IMR-90 (cell line): Measurements from ENCODE around the gene PDK3. TPM values are rescaled to one million over a fixed set of nuclear protein-coding genes. Genes with fewer than 3 reads are reported as not detected.

ENCODE experiments used
- ATAC-seq: fragments of 200-7000 bp; cut with Tn5 transposase; 2 replicates; pipeline ENCODE4 v1.9.1; 2020; ENCODE audit warnings: low read depth, mild to moderate bottlenecking, moderate library complexity
- BruUV-seq: library from RNA; stranded (reverse); fragments of 400-500 nt; replicated peaks from 2 replicates; lab custom pipeline; 2021; lab: Mats Ljungman, UMichigan
- CTCF ChIA-PET: fragments of 300-600 bp; formaldehyde crosslinking; extraction: SDS; loops from one replicate; lab custom pipeline; 2021; ENCODE audit warnings: antibody characterized with exemption; lab: Yijun Ruan, JAX
- POLR2A ChIA-PET: fragments of 300-600 bp; sonication (Branson Sonifier 250); formaldehyde crosslinking; loops from one replicate; lab custom pipeline; 2022; ENCODE audit warnings: antibody characterized with exemption; ENCODE audit not compliant: unreplicated experiment; lab: Charles Lee
- DNase-seq: peaks from one replicate; pipeline ENCODE4 v3.0.0; 2013
- H2AFZ ChIP-seq: replicated peaks from 2 replicates; pipeline ENCODE3; 2013; ENCODE audit warnings: low read length, mild to moderate bottlenecking; ENCODE audit not compliant: poor library complexity
- H2AK5ac ChIP-seq: 2 replicates; pipeline ENCODE4 v1.6.1; 2013; ENCODE audit warnings: low read depth, low read length, inconsistent platforms
- H2AK9ac ChIP-seq: replicated peaks from 2 replicates; pipeline ENCODE3; 2013; ENCODE audit warnings: mild to moderate bottlenecking, low read depth, low read length, moderate library complexity; ENCODE audit not compliant: poor library complexity
- H2BK120ac ChIP-seq: 2 replicates; pipeline ENCODE4 v1.6.1; 2013; ENCODE audit warnings: low read depth, low read length, inconsistent platforms
- H2BK15ac ChIP-seq: 3 replicates; pipeline ENCODE4 v1.6.1; 2013; ENCODE audit warnings: low read depth, low read length, inconsistent platforms
- H2BK20ac ChIP-seq: 2 replicates; pipeline ENCODE4 v1.6.1; 2013; ENCODE audit warnings: low read depth, mild to moderate bottlenecking, inconsistent platforms, low read length, moderate library complexity
- H2BK5ac ChIP-seq: 2 replicates; pipeline ENCODE4 v1.6.1; 2013; ENCODE audit warnings: mild to moderate bottlenecking, low read depth, low read length, inconsistent platforms; ENCODE audit not compliant: poor library complexity, severe bottlenecking
- H3K14ac ChIP-seq: replicated peaks from 2 replicates; pipeline ENCODE4 v1.6.1; 2013; ENCODE audit warnings: low read depth, low read length, inconsistent platforms
- H3K18ac ChIP-seq: 2 replicates; pipeline ENCODE4 v1.6.1; 2013; ENCODE audit warnings: low read depth, low read length, control low read depth
- H3K23ac ChIP-seq: 2 replicates; pipeline ENCODE4 v1.6.1; 2013; ENCODE audit warnings: low read depth, low read length, inconsistent platforms
- H3K27ac ChIP-seq: 2 replicates; pipeline ENCODE4 v1.5.1; 2013; ENCODE audit warnings: mild to moderate bottlenecking, control low read depth, low read length; ENCODE audit not compliant: insufficient read depth
- H3K27me3 ChIP-seq: 2 replicates; pipeline ENCODE4 v1.6.1; 2013; ENCODE audit warnings: low read length; ENCODE audit not compliant: control insufficient read depth, insufficient read depth
- H3K36me3 ChIP-seq: 2 replicates; pipeline ENCODE4 v1.6.1; 2013; ENCODE audit warnings: low read length, mixed read lengths; ENCODE audit not compliant: control insufficient read depth, insufficient read depth
- H3K4ac ChIP-seq: 2 replicates; pipeline ENCODE4 v1.6.1; 2013; ENCODE audit warnings: low read depth, low read length, inconsistent platforms
- H3K4me1 ChIP-seq: 2 replicates; pipeline ENCODE4 v1.6.1; 2013; ENCODE audit warnings: low read length, mixed read lengths; ENCODE audit not compliant: control insufficient read depth, insufficient read depth
- H3K4me2 ChIP-seq: 2 replicates; pipeline ENCODE4 v1.6.1; 2013; ENCODE audit warnings: low read depth, mild to moderate bottlenecking, control low read depth, low read length, moderate library complexity
- H3K4me3 ChIP-seq: 2 replicates; pipeline ENCODE4 v1.5.1; 2013; ENCODE audit warnings: low read depth, mild to moderate bottlenecking, control low read depth, low read length, moderate library complexity; ENCODE audit not compliant: insufficient read depth
- H3K56ac ChIP-seq: 2 replicates; pipeline ENCODE4 v1.6.1; 2013; ENCODE audit warnings: low read length, inconsistent platforms; ENCODE audit not compliant: insufficient read depth; ENCODE audit errors: extremely low read depth
- H3K79me1 ChIP-seq, 2 experiments: 2 replicates each; pipeline ENCODE4 v1.6.1; 2013; ENCODE audit warnings: low read length in 2 of 2, inconsistent platforms in 1 of 2, low read depth in 1 of 2
- H3K9ac ChIP-seq: 2 replicates; pipeline ENCODE4 v1.6.1; 2013; ENCODE audit warnings: low read depth, low read length, control low read depth
- H3K9me1 ChIP-seq: 2 replicates; pipeline ENCODE4 v1.6.1; 2013; ENCODE audit warnings: low read length, inconsistent platforms; ENCODE audit not compliant: insufficient read depth
- H3K9me3 ChIP-seq: 2 replicates; pipeline ENCODE4 v1.6.1; 2013; ENCODE audit warnings: low read length; ENCODE audit not compliant: control insufficient read depth, insufficient read depth
- H4K20me1 ChIP-seq: 2 replicates; pipeline ENCODE4 v1.6.1; 2013; ENCODE audit warnings: low read length, inconsistent platforms; ENCODE audit not compliant: insufficient read depth
- H4K5ac ChIP-seq: 2 replicates; pipeline ENCODE4 v1.6.1; 2013; ENCODE audit warnings: mild to moderate bottlenecking, low read depth, low read length, control low read depth
- H4K8ac ChIP-seq, 2 experiments: 2 replicates each; pipeline ENCODE4 v1.6.1; 2013; ENCODE audit warnings: low read depth in 2 of 2, low read length in 2 of 2, control low read depth in 1 of 2, inconsistent platforms in 1 of 2
- H4K91ac ChIP-seq: 2 replicates; pipeline ENCODE4 v1.6.1; 2013; ENCODE audit warnings: low read depth, low read length, inconsistent platforms; ENCODE audit not compliant: insufficient read depth
- BHLHE40 ChIP-seq: fragments of 150-350 bp; IDR thresholded peaks from 2 replicates; pipeline ENCODE4 v1.6.1; 2016; ENCODE audit warnings: mild to moderate bottlenecking, low read depth, low read length
- CHD1 ChIP-seq: IDR thresholded peaks from 2 replicates; pipeline ENCODE4 v1.6.1; 2012; ENCODE audit warnings: low read depth, low read length, improper control_type of control experiment
- FOS ChIP-seq: fragments of 150-350 bp; IDR thresholded peaks from 2 replicates; pipeline ENCODE4 v1.6.1; 2016; ENCODE audit warnings: low read depth, low read length
- MAFK ChIP-seq: IDR thresholded peaks from 2 replicates; pipeline ENCODE4 v1.6.1; 2012; ENCODE audit warnings: low read depth, low read length, improper control_type of control experiment
- MAZ ChIP-seq: IDR thresholded peaks from 2 replicates; pipeline ENCODE4 v1.6.1; 2012; ENCODE audit warnings: low read depth, mild to moderate bottlenecking, low read length, improper control_type of control experiment, moderate library complexity, borderline replicate concordance
- MXI1 ChIP-seq: IDR thresholded peaks from 2 replicates; pipeline ENCODE4 v1.6.1; 2012; ENCODE audit warnings: low read depth, mild to moderate bottlenecking, low read length, moderate library complexity, borderline replicate concordance
- NFE2L2 ChIP-seq: fragments of 150-350 bp; IDR thresholded peaks from 2 replicates; pipeline ENCODE4 v1.6.1; 2016; ENCODE audit warnings: low read depth, mild to moderate bottlenecking, low read length
- POLR2A ChIP-seq: IDR thresholded peaks from 2 replicates; pipeline ENCODE4 v1.6.1; 2012; ENCODE audit warnings: mild to moderate bottlenecking, low read depth, low read length
- RAD21 ChIP-seq: IDR thresholded peaks from 2 replicates; pipeline ENCODE4 v1.6.1; 2012; ENCODE audit warnings: low read length, improper control_type of control experiment
- RCOR1 ChIP-seq: IDR thresholded peaks from 2 replicates; pipeline ENCODE4 v1.6.1; 2012; ENCODE audit warnings: mild to moderate bottlenecking, low read length, improper control_type of control experiment; ENCODE audit not compliant: insufficient replicate concordance
- RFX5 ChIP-seq: IDR thresholded peaks from 2 replicates; pipeline ENCODE4 v1.8.0; 2012; ENCODE audit warnings: low read depth, mild to moderate bottlenecking, low read length, moderate library complexity
- SMC3 ChIP-seq: fragments of 150-350 bp; IDR thresholded peaks from 2 replicates; pipeline ENCODE4 v1.6.1; 2016; ENCODE audit warnings: low read depth, mild to moderate bottlenecking, antibody characterized with exemption, low read length, moderate library complexity
- WGBS, 2 experiments: methylation state at CpG; one replicate each; pipeline versions ENCODE4 v1.1.5 to v1.1.7; 2013; ENCODE audit warnings: missing lambda C conversion rate in 2 of 2; ENCODE audit not compliant: insufficient read length in 1 of 2; ENCODE audit errors: extremely low coverage in 2 of 2; 5-methylcytosine and 5-hydroxymethylcytosine counted together
- dilution Hi-C: fragments of 300-500 bp; cut with HindIII; formaldehyde crosslinking; loops from one replicate; pipeline ENCODE4 v1.14.3; 2018; ENCODE audit warnings: low sequenced_read_pairs; ENCODE audit not compliant: unreplicated experiment
- in situ Hi-C: fragments of 300-500 bp; cut with MboI; formaldehyde crosslinking; loops from 3 replicates; pipeline ENCODE4 v1.14.3; 2019; ENCODE audit warnings: low sequenced_read_pairs, inconsistent platforms, mixed read lengths
- intact Hi-C: fragments of 100-400 bp; cut with micrococcal nuclease; formaldehyde crosslinking; loops from 2 replicates; pipeline ENCODE4 v1.10.0; 2022
- polyA plus RNA-seq, 3 experiments: library from polyadenylated mRNA; depleted of rRNA; stranded (reverse); fragments of >200 nt; gene quantifications; 2 replicates each; pipeline ENCODE4 v1.2.3, GENCODE V29; 2012; ENCODE audit warnings: low replicate concordance in 1 of 3
- total RNA-seq: library from RNA; depleted of rRNA; stranded (reverse); fragments of >200 nt; gene quantifications from 2 replicates; pipeline ENCODE4 v1.2.3, GENCODE V29; 2012

Gene PDK3
- total and polyA plus RNA-seq, 2 of the 4 experiments (the other 2 are of a cell fraction), result 2.3 to 4.8 TPM

- no peak overlapping the region for H4K5ac ChIP-seq
- H3K14ac ChIP-seq, result no peak overlapping the region
- H3K4me3 ChIP-seq, result no peak overlapping the region
- no peaks in the 10 kb centered on the region; a peak in 1 of 4 replicates for H3K79me1 ChIP-seq
- no peaks in the 10 kb centered on the region for H3K36me3 ChIP-seq
- TF ChIP-seq MXI1 (no peak), RFX5 (no peak), RCOR1 (no peak), NFE2L2 (no peak), CHD1 (no peak), BHLHE40 (no peak), MAFK (no peak), SMC3 (no peak), RAD21 (no peak), POLR2A (no peak), FOS (no peak), MAZ (no peak)
- no peak overlapping the region for H2AFZ ChIP-seq
- POLR2A ChIA-PET, result no interaction called here
- ATAC-seq, result no peak
- H3K9me3 ChIP-seq, result no peaks in the 10 kb centered on the region
- no CpG with 5 or more reads among the region's 5 CpGs for WGBS, 2 experiments
- CTCF ChIA-PET, result interaction anchor here (0.6 to 2.8 kb wide), 4 partner anchors 16 to 102 kb away, joined by 3 to 9 read pairs (median 4); no protein-coding TSS in a partner anchor
- no peak overlapping the region for H2BK15ac ChIP-seq
- H3K56ac ChIP-seq, result no peak overlapping the region
- no peak overlapping the region for H2BK20ac ChIP-seq
- H3K4me1 ChIP-seq, result no peaks in the 10 kb centered on the region
- in situ Hi-C loops (no loop called here), intact Hi-C loops (no loop called here), dilution Hi-C loops (no loop called here)
- no peak overlapping the region for H3K23ac ChIP-seq
- DNase-seq, result no peak
- H2AK5ac ChIP-seq, result no peak overlapping the region
- H4K8ac ChIP-seq, result no peak overlapping the region
- no TSS peak for BruUV-seq
- no peak overlapping the region for H4K91ac ChIP-seq
- H3K27me3 ChIP-seq, result no peaks in the 10 kb centered on the region; the same call in 1 of the 2 replicates
- no peak overlapping the region for H2BK5ac ChIP-seq
- no peak overlapping the region for H3K4ac ChIP-seq
- H3K27ac ChIP-seq, result no peak overlapping the region
- no peak overlapping the region for H3K4me2 ChIP-seq
- no peaks in the 10 kb centered on the region for H4K20me1 ChIP-seq
- H3K9ac ChIP-seq, result no peak overlapping the region
- no peak overlapping the region for H3K18ac ChIP-seq
- H2BK120ac ChIP-seq, result no peak overlapping the region
- no peak overlapping the region for H2AK9ac ChIP-seq
- no peaks in the 10 kb centered on the region; the same call in 1 of the 2 replicates for H3K9me1 ChIP-seq
Measured at GRCh38 chrX:24498181-24498580, 33.1 kb downstream of the PDK3 start.
